HG03280 (cell line): ENCODE data around the gene ERP27.

ENCODE experiments used
- ATAC-seq: cut with Tn5 transposase; IDR thresholded peaks from one replicate; pipeline ENCODE4 v1.9.1; 2021; ENCODE audit warnings: mild to moderate bottlenecking, moderate library complexity; ENCODE audit not compliant: unreplicated experiment

ERP27 gene

GRCh38 chr12:14937014-14937413 is 1.3 kb downstream of the ERP27 start:
- ATAC-seq, result no peak

GRCh38 chr12:14936224-14936861 is 2.0 kb downstream of the ERP27 start:
- no peak for ATAC-seq

- ATAC-seq, result no peak
These were observed 3.3 kb downstream of the ERP27 start for GRCh38 chr12:14935031-14935430.

GRCh38 chr12:14934511-14934910 is 3.8 kb downstream of the ERP27 start:
- no peak for ATAC-seq

GRCh38 chr12:14931791-14932560 is 6.4 kb downstream of the ERP27 start:
- ATAC-seq, result no peak

GRCh38 chr12:14931359-14931758 is 7.0 kb downstream of the ERP27 start:
- ATAC-seq, result no peak

- ATAC-seq, result no peak
These were observed 8.0 kb downstream of the ERP27 start for GRCh38 chr12:14930299-14930698.

GRCh38 chr12:14928931-14929330 is 9.4 kb downstream of the ERP27 start:
- no peak for ATAC-seq

- ATAC-seq, result no peak
These were observed 11.1 kb downstream of the ERP27 start for GRCh38 chr12:14927267-14927666.

GRCh38 chr12:14924541-14924940 is 13.8 kb downstream of the ERP27 start:
- ATAC-seq, result no peak

- ATAC-seq, result no peak
These were observed 14.4 kb downstream of the ERP27 start for GRCh38 chr12:14923944-14924343.

- ATAC-seq, result no peak
These were observed 17.1 kb downstream of the ERP27 start for GRCh38 chr12:14921218-14921617.

GRCh38 chr12:14920475-14921126 is 17.7 kb downstream of the ERP27 start:
- no peak for ATAC-seq

- no peak for ATAC-seq
These were observed 18.9 kb downstream of the ERP27 start for GRCh38 chr12:14919455-14919854.

GRCh38 chr12:14915736-14916135 is 22.6 kb downstream of the ERP27 start:
- no peak for ATAC-seq

- no peak for ATAC-seq
These were observed 25.0 kb downstream of the ERP27 start for GRCh38 chr12:14913381-14913781.

GRCh38 chr12:14911131-14911530 is 27.2 kb downstream of the ERP27 start:
- no peak for ATAC-seq

GRCh38 chr12:14910090-14910915 is 28.0 kb downstream of the ERP27 start:
- no peak for ATAC-seq

- no peak for ATAC-seq
These were observed 30.4 kb downstream of the ERP27 start for GRCh38 chr12:14907953-14908352.

GRCh38 chr12:14906114-14906513 is 32.2 kb downstream of the ERP27 start:
- no peak for ATAC-seq
